RPMI7951 (cell line): ENCODE measurements around the gene GRIK3. TPM values are rescaled to one million over a fixed set of nuclear protein-coding genes. Genes with fewer than 3 reads are reported as not detected.

Experiments used
- DNase-seq: peaks from one replicate; pipeline ENCODE4 v3.0.0-alpha.2; 2012; ENCODE audit warnings: low read depth
- total RNA-seq: library from RNA; depleted of rRNA; stranded (reverse); fragments of >200 nt; shearing (Covaris generic); gene quantifications from 2 replicates; pipeline ENCODE4 v1.2.3, GENCODE V29; 2014

Gene GRIK3
- total RNA-seq, 1 experiment from 2014 or later: not detected

DNA sequence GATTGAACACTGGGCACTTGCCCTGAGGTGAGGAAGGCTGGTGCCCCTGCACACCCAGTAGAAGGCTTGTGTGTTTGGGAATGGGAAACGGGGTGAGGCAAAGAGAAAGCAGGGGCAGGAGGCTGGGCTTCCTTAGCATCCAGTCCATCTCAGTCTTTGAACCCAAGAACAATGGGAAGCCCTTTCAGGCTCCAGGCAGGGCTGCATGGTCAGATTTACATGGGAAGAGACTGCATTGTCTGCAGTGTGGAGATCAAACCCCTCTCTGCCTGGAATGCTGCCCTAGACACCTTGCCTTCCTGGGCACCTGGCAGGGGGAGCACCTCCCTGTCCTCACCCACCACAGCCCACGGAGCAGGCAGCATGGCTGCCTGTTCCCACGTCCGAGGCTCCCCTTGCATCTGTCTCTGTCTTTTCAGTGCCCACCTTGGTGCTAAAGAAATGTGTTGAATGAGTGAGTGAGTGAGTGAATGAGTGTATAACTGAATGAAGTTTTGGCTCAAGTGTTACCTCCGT is 268.5 kb downstream of the GRIK3 start:
- DNase-seq: no peak

DNA sequence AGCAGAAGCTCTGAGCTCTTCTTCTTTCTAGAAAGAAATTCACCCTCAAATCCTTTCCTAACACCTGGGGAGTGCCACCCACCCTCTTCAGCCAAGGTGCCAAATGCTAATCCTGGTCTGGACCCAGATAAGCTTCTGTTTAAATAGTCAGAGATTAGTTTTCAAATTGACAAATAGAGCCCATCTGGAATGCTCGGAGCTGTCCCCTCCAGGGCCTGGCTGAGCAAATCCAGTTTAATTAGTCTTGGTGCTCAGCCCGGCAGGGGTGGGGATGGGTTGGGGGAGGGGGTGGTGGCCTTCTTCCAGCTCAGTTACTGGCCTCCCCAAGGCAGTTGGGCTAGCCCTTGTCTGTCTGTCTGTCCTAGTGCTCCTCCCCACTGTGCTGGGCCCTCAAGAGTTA is 269.5 kb downstream of the GRIK3 start:
- DNase-seq: no peak

DNA sequence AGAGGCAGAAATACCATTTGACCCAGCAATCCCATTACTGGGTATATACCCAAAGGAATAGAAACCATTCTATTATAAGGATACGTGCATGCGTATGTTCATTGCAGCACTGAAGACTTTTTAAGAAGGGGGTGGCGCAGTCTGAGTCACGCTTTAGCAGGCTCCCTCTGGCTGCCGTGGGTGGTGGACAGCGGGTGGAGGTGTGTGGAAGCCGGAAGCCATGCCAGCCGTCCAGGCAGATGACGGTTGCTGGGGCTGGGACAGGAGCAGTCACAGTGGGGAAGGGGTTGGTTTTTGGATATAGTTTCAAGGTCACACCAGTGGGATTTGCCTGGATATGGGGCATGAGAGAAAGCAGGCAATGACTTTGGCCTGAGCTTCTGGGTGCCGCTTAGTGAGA is 270.5 kb downstream of the GRIK3 start:
- no peak for DNase-seq

DNA sequence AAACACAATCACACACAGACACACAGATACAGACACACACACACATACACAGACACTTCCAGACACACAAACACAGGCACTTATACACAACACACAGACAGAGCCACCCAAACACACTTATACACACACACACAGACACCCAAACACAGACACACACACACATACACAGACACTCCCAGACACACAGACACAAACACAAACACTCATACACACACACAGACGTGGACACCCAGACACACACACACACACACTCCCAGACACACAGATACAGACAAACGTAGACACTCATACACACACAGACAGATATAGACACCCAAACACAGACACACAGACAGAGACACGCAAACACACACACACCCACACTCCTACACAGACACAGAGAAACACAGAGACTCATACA is 272.1 kb downstream of the GRIK3 start:
- no peak for DNase-seq

DNA sequence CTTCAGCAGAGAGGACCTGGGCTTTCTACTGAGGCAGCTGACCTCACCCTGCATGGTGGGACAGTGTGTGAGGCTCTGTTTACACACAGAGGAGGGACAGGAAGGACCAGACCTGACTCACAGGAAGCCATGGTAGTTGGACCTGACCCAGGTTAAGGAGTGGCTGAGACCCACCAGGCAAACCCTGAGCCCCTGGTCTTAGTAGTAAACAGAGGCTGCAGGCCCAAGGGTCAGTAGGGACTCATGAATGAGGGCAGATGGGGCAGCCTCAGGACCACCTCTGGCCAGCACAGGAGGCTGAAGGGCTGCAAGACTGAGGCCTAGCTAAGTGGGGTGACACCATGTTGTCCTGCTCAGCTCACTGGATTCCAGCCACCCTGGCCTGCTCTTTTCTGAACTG is 273.2 kb downstream of the GRIK3 start:
- no peak for DNase-seq

DNA sequence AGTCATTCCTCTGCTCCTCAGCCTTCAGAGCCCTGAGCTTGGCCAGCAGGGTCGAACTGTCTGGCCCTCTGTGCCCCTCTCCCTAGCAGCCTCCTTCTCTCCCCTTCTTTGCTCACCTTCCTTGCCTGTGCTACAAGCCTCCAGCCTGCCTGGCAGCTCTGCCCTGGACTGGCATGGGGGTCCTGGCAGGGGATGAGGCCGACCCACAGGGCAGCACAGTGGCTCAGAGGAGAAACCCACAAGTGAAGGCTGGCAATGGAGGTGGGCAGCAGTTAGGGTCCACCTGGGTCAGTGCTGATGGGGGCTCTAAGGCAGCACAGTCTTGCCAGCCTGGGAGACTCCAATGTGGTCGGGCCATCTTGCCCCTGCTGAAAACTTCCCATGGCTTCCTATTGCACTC is 274.2 kb downstream of the GRIK3 start:
- no peak for DNase-seq

DNA sequence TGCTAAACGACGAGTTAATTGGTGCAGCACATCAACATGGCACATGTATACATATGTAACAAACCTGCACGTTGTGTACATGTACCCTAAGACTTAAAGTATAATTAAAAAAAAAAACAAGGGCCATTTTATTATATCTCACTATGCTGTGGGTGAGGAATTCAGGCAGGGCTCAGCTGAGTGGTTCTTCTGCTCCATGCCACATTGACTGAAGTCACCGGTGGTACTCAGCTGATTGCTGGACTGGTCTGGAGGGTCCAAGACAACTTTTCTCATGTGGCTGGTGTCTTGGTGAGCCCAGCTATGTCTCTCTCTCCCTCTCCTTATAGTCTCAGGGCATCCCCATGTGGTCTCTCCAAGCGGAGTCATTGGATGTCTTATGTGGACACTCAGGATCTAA is 275.0 kb downstream of the GRIK3 start:
- DNase-seq: no peak

DNA sequence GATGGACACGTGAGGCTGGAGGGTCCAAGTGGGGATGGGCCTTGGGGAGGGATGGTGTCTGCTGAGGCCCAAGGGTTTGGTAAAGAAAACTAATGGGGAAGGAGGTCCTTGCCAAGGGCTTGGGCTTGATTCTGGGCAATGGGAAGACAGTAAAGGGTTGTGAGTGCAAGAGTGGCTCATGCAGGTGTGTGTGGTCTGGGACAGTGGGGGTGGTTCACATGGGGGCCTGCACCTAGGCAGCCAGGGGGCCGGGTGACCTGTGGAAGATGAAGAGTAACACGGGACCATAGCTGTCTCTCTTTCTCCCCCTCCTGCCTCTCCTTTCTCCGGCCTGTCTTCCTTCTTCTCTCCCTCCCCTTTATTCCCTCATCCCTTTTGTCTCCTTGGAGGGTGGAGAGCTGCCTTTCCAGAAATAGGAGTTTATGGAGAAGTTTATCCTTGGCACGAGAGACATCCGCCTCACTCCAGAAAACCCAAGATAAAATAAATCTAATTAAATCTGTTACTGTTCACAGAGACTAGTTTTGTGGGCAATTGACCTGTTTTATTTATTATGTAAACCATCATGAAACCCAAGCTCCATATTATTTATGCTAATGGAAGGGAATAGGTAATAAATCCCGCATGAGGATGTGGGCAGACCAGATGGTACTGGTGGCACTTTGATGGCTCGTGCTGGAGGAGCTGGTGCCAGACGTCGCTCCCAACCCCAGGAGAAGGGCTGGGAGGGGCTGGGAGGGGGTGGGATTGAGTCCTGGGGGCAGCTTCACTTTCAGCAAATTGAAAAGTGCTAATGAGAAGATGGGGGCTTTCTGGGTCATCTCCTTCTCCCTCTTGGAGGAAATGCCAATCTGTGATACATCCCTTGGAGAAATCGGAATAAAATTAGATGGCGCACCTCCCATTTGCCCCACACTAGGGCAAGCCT is 278.7 kb downstream of the GRIK3 start:
- DNase-seq: no peak

DNA sequence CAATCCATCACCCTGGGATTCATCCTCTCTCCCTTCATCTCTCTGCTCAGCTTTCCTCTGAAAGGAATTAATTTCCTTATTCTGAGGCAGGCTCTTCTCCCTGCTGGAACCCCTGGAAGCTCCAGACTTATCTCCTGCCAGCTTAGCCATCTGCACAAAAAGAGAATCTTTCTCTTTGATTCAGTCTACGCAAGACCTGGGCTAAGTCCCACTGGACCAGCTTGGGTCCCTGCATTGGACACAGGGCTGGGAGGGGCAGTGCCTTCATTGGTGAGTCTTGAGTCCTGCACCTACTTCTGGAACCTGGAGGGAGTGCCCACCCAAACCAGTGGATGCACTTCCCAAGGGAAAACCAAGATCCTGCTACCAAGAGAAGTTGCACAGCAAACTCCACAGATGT is 279.9 kb downstream of the GRIK3 start:
- no peak for DNase-seq

DNA sequence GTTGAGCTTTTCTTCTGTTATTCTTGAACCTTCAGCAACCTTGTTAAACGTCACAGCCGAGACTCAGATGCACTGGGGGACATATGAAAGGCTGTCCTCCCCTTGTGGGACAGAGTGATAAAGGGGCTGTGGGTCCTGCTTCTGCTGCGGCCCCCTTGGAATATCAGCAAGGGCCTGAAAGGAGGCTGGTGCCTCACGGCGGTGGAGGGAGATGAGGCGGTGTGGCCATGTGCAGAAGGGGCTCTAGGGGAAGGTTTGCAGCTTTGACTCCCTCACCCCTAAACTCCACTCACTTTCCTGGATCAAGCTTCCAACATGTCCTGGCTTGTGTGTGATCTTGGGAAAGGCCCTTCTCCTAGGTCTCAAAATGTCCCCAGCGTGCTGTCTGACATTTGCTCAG is 280.9 kb downstream of the GRIK3 start:
- no peak for DNase-seq

DNA sequence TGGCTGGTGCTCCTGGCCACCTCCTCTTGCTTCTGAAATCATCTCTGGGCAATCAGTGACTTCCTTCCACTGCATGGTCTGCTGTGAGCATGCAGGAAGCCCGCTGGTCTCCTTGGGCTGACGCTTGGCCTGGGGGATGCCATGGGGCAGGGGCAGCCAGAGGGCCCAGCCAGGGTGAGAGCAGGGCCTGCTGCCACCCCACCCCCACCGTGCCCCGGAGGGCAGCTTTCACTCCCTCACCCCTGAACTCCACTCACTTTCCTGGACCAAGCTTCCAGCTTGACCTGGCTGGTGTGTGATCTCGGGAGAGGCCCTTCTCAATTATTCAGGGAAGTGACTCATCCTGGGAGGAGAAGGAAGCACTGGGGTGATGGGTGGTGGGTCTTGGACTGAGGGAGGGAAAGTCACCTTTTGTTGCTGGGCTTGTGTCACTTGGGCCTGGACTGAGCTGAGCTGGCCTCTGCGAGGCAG is 281.4 kb downstream of the GRIK3 start:
- DNase-seq: no peak

DNA sequence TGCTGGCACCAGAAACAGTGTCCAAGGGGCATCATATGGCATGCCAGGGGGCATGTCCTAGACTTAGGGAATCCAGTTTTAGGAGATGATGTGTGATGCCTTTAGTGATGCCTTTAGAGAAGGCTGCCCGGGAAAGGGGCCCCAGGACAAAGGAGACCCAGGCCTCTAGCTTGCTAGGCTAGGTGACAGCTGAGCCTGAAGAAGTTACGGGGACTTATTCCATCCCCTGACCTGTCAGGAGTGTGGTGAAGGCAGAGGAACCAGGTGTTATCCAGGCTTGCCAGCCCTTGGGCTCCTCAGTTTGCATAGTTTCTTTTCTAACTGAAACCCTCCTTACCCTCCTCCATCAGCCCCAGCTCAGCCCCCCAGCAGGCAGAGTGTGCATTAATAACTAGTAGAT is 281.9 kb downstream of the GRIK3 start:
- DNase-seq: no peak

DNA sequence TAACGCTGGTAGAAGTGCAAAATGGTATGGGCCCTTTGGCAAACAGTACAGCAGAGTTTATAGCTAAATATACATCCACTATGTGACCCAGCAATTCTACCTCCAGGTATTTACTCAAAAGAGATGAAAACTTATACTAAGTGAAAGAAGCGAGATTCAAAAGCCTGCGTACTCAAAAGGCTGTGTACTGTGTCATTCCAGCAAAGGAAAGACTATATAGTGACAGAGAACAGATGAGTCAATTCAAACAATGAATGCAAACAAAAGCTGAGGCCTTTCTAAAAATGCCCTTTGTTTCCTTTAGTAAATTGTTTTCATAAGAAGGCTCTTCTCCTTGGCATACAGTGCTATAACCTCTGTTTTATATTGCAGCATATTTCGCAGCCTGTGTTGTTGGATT is 282.8 kb downstream of the GRIK3 start:
- DNase-seq: no peak

DNA sequence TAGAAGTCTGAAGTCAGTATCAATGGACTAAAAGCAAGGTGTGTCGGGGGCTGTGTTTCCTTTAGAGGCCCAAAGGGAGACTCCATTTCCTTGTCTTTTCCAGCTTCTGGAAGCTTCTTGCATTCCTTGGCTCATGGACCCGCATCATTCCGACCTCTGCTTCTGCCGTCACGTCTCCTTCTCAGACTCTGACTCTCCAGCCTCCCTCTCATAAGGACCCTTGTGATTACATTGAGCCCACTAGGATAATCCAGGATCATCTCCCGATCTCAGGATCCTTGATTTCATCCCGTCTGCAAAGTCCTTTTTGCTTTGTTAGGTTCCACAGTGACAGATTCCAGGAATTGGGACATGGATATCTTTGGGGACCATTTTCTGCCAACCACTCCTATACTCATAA is 285.8 kb downstream of the GRIK3 start:
- no peak for DNase-seq
